Measurements from ENCODE around the gene PKHD1.

Gene PKHD1

DNA sequence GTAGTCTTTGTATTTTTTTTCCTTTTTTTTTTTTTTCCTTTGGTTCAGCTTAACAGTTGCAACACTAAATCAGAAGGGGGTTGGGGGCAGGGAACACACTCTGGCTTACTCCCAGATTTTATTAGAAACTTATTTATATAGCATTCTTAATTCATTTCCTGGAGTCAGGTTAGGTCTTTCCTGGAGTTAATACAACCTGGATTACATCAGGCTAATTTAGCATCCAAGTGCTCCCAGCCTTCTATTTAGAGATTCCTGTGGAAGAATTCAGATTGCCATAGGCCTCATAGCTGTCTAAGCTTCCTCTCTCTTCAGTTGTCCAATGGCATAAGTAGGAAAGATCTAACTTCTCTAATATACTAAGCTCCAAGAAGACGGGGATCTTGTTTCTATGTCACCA lies 35.8 kb upstream of the PKHD1 start:
- no peak for TF ChIP-seq CTCF (IDR thresholded peaks at IDR 0.05; ENCODE audit: insufficient read depth, low read depth, low read length, missing control alignments)
- DNase-seq (ENCODE audit: low read depth): no peak
- H3K4me3 ChIP-seq (ENCODE audit: low read depth, low read length): no peak overlapping the region

GRCh38 chr6:52117352-52117751 lies 29.9 kb upstream of the PKHD1 start:
- no peak for DNase-seq (ENCODE audit: low read depth)
- H3K4me3 ChIP-seq (ENCODE audit: low read depth, low read length): no peak overlapping the region
- no peak for TF ChIP-seq CTCF (IDR thresholded peaks at IDR 0.05; ENCODE audit: insufficient read depth, low read depth, low read length, missing control alignments)

GRCh38 chr6:52116605-52116948 lies 29.2 kb upstream of the PKHD1 start:
- no peak overlapping the region for H3K4me3 ChIP-seq (ENCODE audit: low read depth, low read length)
- no peak for TF ChIP-seq CTCF (IDR thresholded peaks at IDR 0.05; ENCODE audit: insufficient read depth, low read depth, low read length, missing control alignments)

DNA sequence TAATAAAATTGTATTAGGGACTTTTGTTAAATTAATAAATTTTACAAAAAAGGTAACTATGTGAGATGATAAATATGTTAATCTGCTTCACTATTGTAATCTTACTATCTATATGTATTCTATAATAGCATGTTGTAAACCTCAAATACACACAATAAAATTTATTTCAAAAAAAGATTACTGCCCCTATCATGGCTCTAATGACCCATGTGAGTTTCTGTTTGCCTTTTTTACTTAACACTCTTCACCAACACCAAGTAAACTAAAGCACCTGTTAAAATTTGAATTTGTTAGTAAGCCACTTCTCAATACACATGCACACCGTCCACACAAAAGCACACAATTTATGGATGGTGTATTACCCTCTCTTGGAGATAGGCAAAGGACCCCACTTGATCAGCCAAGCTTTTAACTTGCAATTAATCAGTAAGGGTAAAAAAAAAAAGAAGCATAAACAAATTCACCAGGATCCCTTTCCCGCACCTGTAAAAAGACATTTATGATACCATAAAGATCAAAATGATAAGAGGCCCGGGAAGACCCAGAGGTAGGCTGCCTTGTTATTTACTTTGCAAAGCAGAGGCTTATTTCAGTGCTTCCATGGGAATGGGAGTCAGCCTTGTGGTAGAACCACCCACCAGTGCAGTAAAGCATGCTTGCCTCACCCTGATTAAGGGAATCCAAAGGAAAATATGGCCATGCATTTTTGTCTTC lies 28.6 kb upstream of the PKHD1 start:
- no peak overlapping the region for H3K4me3 ChIP-seq (ENCODE audit: low read depth, low read length)
- no peak for DNase-seq (ENCODE audit: low read depth)
- no peak for TF ChIP-seq CTCF (IDR thresholded peaks at IDR 0.05; ENCODE audit: insufficient read depth, low read depth, low read length, missing control alignments)

More at GRCh38 chr6:52116605-52116948, 29.2 kb upstream of the PKHD1 start:
- DNase-seq (ENCODE audit: low read depth): no peak

- no peak for DNase-seq (ENCODE audit: low read depth)
- no peak for TF ChIP-seq CTCF (IDR thresholded peaks at IDR 0.05; ENCODE audit: insufficient read depth, low read depth, low read length, missing control alignments)
- no peak overlapping the region for H3K4me3 ChIP-seq (ENCODE audit: low read depth, low read length)
Measured at GRCh38 chr6:52115145-52115741, 27.8 kb upstream of the PKHD1 start.

- no peak for DNase-seq (ENCODE audit: low read depth)
- no peak for TF ChIP-seq CTCF (IDR thresholded peaks at IDR 0.05; ENCODE audit: insufficient read depth, low read depth, low read length, missing control alignments)
- H3K4me3 ChIP-seq (ENCODE audit: low read depth, low read length): no peak overlapping the region
Measured at GRCh38 chr6:52109171-52109571, 21.8 kb upstream of the PKHD1 start.

GRCh38 chr6:52108128-52108527 lies 20.7 kb upstream of the PKHD1 start:
- no peak for TF ChIP-seq CTCF (IDR thresholded peaks at IDR 0.05; ENCODE audit: insufficient read depth, low read depth, low read length, missing control alignments)
- no peak overlapping the region for H3K4me3 ChIP-seq (ENCODE audit: low read depth, low read length)
- DNase-seq (ENCODE audit: low read depth): no peak

All from GM12865 (cell line).